Activated naive CD8-positive, alpha-beta T cell (primary cell): Measurements from ENCODE around the gene ADGRB3.

ENCODE experiments used
- H3K27ac Mint-ChIP-seq: one replicate; pipeline ENCODE4 v1.8.0; 2021; ENCODE audit warnings: mixed read lengths
- H3K27me3 Mint-ChIP-seq: one replicate; pipeline ENCODE4 v1.8.0; 2021; ENCODE audit warnings: mixed read lengths
- H3K36me3 Mint-ChIP-seq: one replicate; pipeline ENCODE4 v1.8.0; 2021; ENCODE audit warnings: mixed read lengths
- H3K4me1 Mint-ChIP-seq: one replicate; pipeline ENCODE4 v1.8.0; 2021; ENCODE audit warnings: low read depth, mixed read lengths
- H3K4me3 Mint-ChIP-seq: one replicate; pipeline ENCODE4 v1.8.0; 2021; ENCODE audit warnings: mild to moderate bottlenecking, mixed read lengths
- H3K9me3 Mint-ChIP-seq: one replicate; pipeline ENCODE4 v1.8.0; 2021; ENCODE audit warnings: low read depth, mixed read lengths

The ADGRB3 gene

DNA sequence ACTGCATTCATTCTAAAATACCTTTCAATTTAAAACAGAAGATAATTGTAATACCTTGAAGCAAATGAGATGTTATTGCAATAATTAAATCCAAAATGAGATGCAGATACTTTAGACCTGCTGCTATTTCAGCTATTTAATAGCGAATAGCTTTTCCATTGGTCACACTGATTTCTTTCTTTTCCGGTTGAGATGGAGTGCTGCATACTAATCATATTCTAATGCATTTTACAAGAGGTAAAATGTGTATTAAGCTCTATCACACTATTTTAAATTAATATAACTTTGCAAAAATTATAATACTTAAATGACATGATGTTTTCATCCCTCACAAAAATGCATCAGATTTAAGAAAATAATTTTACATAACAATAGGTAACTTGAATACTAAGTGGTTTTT lies 74.0 kb downstream of the ADGRB3 start:
- no peaks in the 10 kb centered on the region for H3K27me3 Mint-ChIP-seq
- no peak overlapping the region for H3K4me3 Mint-ChIP-seq
- no peaks in the 10 kb centered on the region for H3K9me3 Mint-ChIP-seq

GRCh38 chr6:68709882-68710281 lies 74.8 kb downstream of the ADGRB3 start:
- no peaks in the 10 kb centered on the region for H3K36me3 Mint-ChIP-seq
- H3K4me3 Mint-ChIP-seq: no peak overlapping the region
- no peak overlapping the region for H3K27ac Mint-ChIP-seq
- no peaks in the 10 kb centered on the region for H3K4me1 Mint-ChIP-seq
- H3K9me3 Mint-ChIP-seq: no peaks in the 10 kb centered on the region
- H3K27me3 Mint-ChIP-seq: no peaks in the 10 kb centered on the region

More for the DNA sequence above, 74.0 kb downstream of the ADGRB3 start:
- Mint-ChIP-seq H3K36me3 (no peaks in the 10 kb centered on the region), H3K27ac (no peak overlapping the region), H3K4me1 (no peaks in the 10 kb centered on the region)

DNA sequence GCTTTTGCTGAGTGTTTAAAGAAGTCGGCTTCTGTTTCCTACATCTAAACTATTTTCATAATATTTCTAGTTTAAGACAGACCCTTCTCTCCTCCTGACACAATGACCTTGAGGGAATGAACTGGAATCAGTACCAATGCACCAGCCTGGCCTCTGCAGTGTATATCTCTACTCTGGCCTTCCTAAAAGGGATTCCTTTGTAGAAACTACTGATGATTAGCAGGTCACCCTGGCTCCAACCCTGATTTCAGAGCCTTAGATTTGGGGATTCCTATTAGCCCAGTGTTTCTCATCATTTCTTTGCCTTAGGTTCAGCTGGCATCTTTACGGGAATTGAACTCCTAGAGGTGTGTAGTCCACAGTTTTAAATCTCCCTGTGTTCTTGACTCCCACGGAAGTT lies 75.4 kb downstream of the ADGRB3 start:
- no peak overlapping the region for H3K27ac Mint-ChIP-seq
- H3K9me3 Mint-ChIP-seq: no peaks in the 10 kb centered on the region
- no peaks in the 10 kb centered on the region for H3K4me1 Mint-ChIP-seq
- H3K27me3 Mint-ChIP-seq: no peaks in the 10 kb centered on the region
- H3K4me3 Mint-ChIP-seq: no peak overlapping the region
- no peaks in the 10 kb centered on the region for H3K36me3 Mint-ChIP-seq

GRCh38 chr6:68710916-68711315 lies 75.8 kb downstream of the ADGRB3 start:
- no peak overlapping the region for H3K27ac Mint-ChIP-seq
- H3K9me3 Mint-ChIP-seq: no peaks in the 10 kb centered on the region
- H3K4me3 Mint-ChIP-seq: no peak overlapping the region
- H3K27me3 Mint-ChIP-seq: no peaks in the 10 kb centered on the region
- H3K4me1 Mint-ChIP-seq: no peaks in the 10 kb centered on the region
- no peaks in the 10 kb centered on the region for H3K36me3 Mint-ChIP-seq

GRCh38 chr6:68711386-68712000 lies 76.4 kb downstream of the ADGRB3 start:
- Mint-ChIP-seq H3K9me3 (no peaks in the 10 kb centered on the region), H3K27ac (no peak overlapping the region), H3K27me3 (no peaks in the 10 kb centered on the region), H3K4me3 (no peak overlapping the region), H3K4me1 (no peaks in the 10 kb centered on the region), H3K36me3 (no peaks in the 10 kb centered on the region)

DNA sequence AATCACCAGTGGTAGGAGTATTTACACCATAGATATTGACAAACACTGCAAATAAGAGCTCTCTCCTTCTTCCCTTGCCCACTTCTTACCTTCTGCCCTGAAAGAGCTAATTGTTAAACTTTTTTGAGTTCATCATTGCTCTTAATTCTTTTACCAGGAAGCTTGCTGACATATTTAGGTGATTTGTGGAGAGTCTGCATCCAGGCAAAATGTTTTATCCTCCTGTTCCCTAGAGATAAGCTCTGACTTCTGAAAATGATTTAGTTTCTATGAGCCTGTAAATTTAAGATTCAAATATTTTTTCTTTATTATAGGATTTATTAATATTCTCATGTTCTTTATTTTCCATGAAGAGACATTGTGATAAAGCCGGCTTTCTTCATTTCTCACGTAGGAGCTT lies 81.5 kb downstream of the ADGRB3 start:
- no peak overlapping the region for H3K27ac Mint-ChIP-seq

GRCh38 chr6:68718385-68719073 lies 83.4 kb downstream of the ADGRB3 start:
- Mint-ChIP-seq H3K9me3 (no peaks in the 10 kb centered on the region), H3K4me1 (no peaks in the 10 kb centered on the region), H3K36me3 (no peaks in the 10 kb centered on the region), H3K27ac (no peak overlapping the region), H3K4me3 (no peak overlapping the region), H3K27me3 (no peaks in the 10 kb centered on the region)

More for the DNA sequence above, 81.5 kb downstream of the ADGRB3 start:
- H3K9me3 Mint-ChIP-seq: no peaks in the 10 kb centered on the region
- no peaks in the 10 kb centered on the region for H3K27me3 Mint-ChIP-seq
- no peaks in the 10 kb centered on the region for H3K4me1 Mint-ChIP-seq
- no peaks in the 10 kb centered on the region for H3K36me3 Mint-ChIP-seq
- no peak overlapping the region for H3K4me3 Mint-ChIP-seq

DNA sequence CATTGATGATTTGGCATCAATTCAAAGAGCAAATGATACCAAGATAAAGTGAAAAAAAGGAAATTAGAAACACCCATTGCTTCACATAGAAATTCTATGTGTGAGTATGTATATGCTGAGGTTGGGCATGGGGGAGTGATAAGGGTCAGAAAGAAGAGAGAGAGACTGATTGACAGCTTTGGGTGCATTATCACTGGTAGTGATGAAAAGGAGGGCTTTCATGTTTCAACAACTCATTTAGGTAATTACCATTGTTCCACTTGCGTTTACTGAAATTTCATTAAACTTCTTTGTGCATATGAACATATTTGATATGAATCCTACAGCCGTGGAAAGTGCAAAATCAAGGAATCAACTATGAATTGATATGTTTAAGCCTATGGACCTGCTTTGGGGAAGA lies 84.7 kb downstream of the ADGRB3 start:
- no peak overlapping the region for H3K4me3 Mint-ChIP-seq
- H3K9me3 Mint-ChIP-seq: no peaks in the 10 kb centered on the region
- H3K36me3 Mint-ChIP-seq: no peaks in the 10 kb centered on the region
- no peaks in the 10 kb centered on the region for H3K4me1 Mint-ChIP-seq
- no peak overlapping the region for H3K27ac Mint-ChIP-seq
- H3K27me3 Mint-ChIP-seq: no peaks in the 10 kb centered on the region

DNA sequence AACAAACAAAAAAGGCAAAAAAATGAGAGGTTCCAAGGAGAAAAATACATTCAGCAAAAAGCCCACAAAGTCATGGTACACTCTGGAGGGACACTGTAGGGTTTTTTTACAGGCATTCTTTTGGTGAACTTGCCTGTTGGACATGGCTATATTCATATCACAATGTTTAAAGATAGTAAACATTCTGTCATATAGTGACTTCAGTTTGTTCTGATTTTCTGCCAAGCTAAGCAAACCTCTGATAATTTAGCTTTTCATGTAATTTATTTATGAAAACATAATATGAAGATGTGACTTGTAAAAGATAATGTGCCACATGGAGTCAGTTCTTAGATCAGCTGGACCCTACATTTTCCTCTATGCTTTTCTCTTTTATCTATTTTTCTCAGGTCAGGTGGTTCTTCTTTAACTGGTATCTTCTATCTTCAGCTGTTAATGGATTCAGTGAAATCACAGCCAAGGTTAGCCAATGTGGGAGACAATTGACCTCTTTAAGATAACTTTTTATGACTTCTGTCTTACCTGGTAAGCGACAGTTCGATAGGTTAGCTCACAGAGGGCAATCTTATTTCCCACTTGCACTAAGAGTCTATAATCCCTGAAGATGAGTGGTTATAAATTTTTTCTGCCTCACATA lies 87.9 kb downstream of the ADGRB3 start:
- Mint-ChIP-seq H3K9me3 (no peaks in the 10 kb centered on the region), H3K4me1 (no peaks in the 10 kb centered on the region), H3K27me3 (no peaks in the 10 kb centered on the region), H3K27ac (no peak overlapping the region), H3K4me3 (no peak overlapping the region), H3K36me3 (no peaks in the 10 kb centered on the region)

DNA sequence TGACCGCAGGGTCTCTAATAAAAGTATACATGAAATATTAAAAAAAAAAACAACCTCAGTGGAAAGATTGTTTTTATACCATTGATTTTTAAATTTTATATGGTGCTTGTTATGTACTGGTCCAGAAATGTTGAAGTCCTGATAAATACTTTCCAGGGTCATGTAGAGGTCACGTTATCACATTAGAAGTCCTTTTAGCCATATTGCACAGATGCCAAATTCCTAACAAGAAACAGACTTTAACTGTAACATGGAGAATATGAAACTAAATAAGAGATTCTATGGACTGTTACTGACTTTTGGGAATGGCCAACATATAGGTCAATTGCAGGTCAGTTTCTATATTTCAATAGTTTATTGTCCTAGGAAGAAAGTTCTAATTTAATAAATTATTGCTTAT lies 89.0 kb downstream of the ADGRB3 start:
- H3K27ac Mint-ChIP-seq: no peak overlapping the region
- H3K27me3 Mint-ChIP-seq: no peaks in the 10 kb centered on the region
- H3K4me1 Mint-ChIP-seq: no peaks in the 10 kb centered on the region
- H3K9me3 Mint-ChIP-seq: no peaks in the 10 kb centered on the region
- no peak overlapping the region for H3K4me3 Mint-ChIP-seq
- no peaks in the 10 kb centered on the region for H3K36me3 Mint-ChIP-seq

GRCh38 chr6:68726337-68726736 lies 91.3 kb downstream of the ADGRB3 start:
- H3K4me3 Mint-ChIP-seq: no peak overlapping the region
- H3K4me1 Mint-ChIP-seq: no peaks in the 10 kb centered on the region
- H3K27me3 Mint-ChIP-seq: no peaks in the 10 kb centered on the region
- H3K36me3 Mint-ChIP-seq: no peaks in the 10 kb centered on the region
- no peak overlapping the region for H3K27ac Mint-ChIP-seq
- H3K9me3 Mint-ChIP-seq: no peaks in the 10 kb centered on the region

GRCh38 chr6:68726992-68727391 lies 91.9 kb downstream of the ADGRB3 start:
- no peaks in the 10 kb centered on the region for H3K36me3 Mint-ChIP-seq
- no peak overlapping the region for H3K4me3 Mint-ChIP-seq
- no peaks in the 10 kb centered on the region for H3K27me3 Mint-ChIP-seq
- H3K27ac Mint-ChIP-seq: no peak overlapping the region
- no peaks in the 10 kb centered on the region for H3K4me1 Mint-ChIP-seq
- no peaks in the 10 kb centered on the region for H3K9me3 Mint-ChIP-seq

- Mint-ChIP-seq H3K4me1 (no peaks in the 10 kb centered on the region), H3K27ac (no peak overlapping the region), H3K9me3 (no peaks in the 10 kb centered on the region), H3K4me3 (no peak overlapping the region), H3K27me3 (no peaks in the 10 kb centered on the region), H3K36me3 (no peaks in the 10 kb centered on the region)
Measured at GRCh38 chr6:68727699-68728098, 92.6 kb downstream of the ADGRB3 start.

GRCh38 chr6:68728159-68728979 lies 93.3 kb downstream of the ADGRB3 start:
- Mint-ChIP-seq H3K27me3 (no peaks in the 10 kb centered on the region), H3K27ac (no peak overlapping the region), H3K4me3 (no peak overlapping the region), H3K9me3 (no peaks in the 10 kb centered on the region), H3K36me3 (no peaks in the 10 kb centered on the region), H3K4me1 (no peaks in the 10 kb centered on the region)

DNA sequence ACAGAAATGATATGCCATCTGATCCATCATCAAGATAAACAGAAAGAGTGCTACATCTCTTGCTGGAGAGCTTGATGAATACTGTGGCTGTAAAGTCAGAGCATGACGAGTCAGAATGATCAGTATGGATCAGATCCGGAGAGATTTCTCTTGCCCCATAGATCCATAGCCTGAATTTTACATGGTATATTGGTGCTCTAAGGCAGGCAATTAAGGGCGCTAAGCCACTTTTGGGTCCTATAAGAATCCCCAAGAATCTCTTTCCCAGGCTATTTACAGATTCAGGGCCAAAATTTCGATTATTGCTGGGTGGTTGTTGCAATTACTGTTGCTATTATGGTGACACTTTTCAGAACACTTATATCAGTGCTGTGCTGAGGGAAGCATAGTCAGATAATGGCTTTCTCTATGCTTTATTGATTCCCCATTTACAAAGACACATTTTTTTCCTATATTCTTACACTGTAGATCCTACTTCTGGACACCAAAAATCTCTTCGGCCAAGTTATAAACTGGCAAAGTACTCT lies 94.4 kb downstream of the ADGRB3 start:
- no peaks in the 10 kb centered on the region for H3K9me3 Mint-ChIP-seq
- no peaks in the 10 kb centered on the region for H3K27me3 Mint-ChIP-seq
- H3K4me3 Mint-ChIP-seq: no peak overlapping the region
- no peaks in the 10 kb centered on the region for H3K36me3 Mint-ChIP-seq
- no peaks in the 10 kb centered on the region for H3K4me1 Mint-ChIP-seq
- H3K27ac Mint-ChIP-seq: no peak overlapping the region
